Measurements from ENCODE around the gene TNRC6B.

The TNRC6B gene

GRCh38 chr22:40330615-40331014, 152.9 kb downstream of the TNRC6B start:
- no peak for DNase-seq

- DNase-seq, result no peak
Observed at GRCh38 chr22:40331706-40332105, 154.0 kb downstream of the TNRC6B start.

DNA sequence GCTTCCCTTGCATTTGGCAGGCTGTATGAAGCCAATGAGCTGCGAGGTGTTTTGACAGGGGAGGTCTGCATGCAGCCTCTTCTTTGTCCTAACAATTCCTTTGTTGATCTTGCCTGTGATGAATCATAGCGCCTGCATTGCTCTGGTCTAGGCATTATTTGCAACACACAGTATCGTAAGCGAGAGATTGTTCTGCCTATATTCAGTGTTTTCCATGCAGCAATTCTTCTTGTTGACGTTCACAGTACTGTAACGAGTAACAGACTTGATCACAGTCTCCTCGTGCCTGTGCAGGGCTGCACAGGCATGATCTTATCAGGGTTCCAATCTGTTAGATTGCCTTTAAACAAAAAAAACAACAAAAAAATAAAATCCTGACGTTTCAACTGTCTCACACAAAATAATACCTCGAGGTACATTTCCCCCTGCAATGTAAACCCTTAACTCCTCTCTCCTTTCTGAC, 154.6 kb downstream of the TNRC6B start:
- DNase-seq, result no peak

DNA sequence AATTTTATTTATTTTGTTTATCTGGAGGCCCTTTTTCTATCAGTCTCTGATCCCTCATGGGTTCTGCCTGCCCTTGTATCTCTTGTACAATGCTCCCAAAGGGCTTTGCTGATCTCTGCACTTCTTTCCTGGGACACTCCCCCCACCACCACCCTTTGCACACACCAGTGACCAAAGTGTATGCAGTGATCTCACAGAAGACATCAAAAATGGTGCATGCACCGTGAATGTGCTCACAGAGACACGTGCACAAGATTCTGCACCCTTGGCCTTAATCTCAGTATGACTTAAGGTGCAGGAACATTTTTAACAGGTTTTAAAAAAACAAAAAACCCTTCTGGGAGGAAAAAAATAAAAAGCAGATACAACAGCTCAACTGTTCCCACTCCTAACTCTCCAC, 156.3 kb downstream of the TNRC6B start:
- DNase-seq, result no peak

DNA sequence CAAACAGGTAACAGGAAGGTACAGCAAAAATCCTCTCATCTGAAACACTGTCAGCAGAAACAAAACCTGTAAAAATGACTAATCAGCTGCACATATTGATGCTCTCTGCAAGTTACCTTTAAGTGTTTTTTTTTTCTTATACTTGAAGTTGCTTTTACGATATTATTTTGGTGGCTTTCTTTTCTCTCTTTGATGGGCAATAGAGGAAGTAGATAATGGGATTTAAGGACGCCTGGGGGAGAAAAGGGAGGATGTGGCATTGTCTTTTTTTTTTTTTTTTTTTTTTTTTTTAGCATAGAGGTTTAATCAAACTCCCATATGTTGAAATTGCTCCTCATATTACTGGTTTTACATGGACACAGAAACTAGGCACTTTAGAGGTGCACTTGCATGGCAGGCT, 157.2 kb downstream of the TNRC6B start:
- peak; percentile 58 for DNase-seq

- DNase-seq, result peak; percentile 58
Observed at GRCh38 chr22:40335358-40335757, 157.6 kb downstream of the TNRC6B start.

DNA sequence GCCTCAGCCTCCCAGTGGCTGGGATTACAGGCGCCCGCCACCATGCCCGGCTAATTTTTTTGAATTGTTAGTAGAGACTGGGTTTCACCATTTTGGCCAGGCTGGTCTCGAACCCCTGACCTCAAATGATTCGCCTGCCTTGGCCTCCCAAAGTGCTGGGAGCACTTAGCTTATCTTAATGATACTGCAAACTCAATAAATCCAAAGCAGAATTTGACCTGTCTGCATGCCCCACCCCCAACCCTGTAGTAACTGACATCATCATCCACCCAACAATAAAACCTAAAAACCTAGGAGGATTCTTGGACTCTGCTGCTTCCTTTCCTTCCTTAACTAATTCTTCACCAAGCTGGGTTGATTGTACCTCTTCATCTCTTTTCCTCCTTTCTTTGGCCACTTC, 162.3 kb downstream of the TNRC6B start:
- DNase-seq, result no peak

DNA sequence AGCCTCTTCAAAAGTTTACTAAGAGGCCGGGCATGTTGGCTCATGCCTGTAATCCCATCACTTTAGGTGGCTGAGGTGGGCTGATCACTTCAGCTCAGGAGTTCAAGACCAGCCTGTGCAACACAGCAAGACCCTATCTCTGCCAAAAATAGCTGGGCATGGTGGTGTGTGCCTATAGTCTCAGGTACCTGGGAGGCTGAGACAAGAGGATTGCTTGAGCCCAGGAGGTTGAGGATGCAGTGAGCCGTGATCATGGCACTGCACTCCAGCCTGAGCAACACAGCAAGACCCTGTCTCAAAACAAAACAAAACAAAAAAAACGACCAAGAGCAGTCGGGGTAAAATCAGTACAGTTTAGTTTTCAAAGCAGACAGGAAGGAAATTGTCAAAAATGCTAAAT, 163.9 kb downstream of the TNRC6B start:
- no peak for DNase-seq

- no peak for DNase-seq
Observed at GRCh38 chr22:40342521-40342920, 164.8 kb downstream of the TNRC6B start.

- DNase-seq, result no peak
Observed at GRCh38 chr22:40345271-40345670, 167.5 kb downstream of the TNRC6B start.

- peak; percentile 85 for DNase-seq
Observed at GRCh38 chr22:40345815-40346184, 168.1 kb downstream of the TNRC6B start.

DNA sequence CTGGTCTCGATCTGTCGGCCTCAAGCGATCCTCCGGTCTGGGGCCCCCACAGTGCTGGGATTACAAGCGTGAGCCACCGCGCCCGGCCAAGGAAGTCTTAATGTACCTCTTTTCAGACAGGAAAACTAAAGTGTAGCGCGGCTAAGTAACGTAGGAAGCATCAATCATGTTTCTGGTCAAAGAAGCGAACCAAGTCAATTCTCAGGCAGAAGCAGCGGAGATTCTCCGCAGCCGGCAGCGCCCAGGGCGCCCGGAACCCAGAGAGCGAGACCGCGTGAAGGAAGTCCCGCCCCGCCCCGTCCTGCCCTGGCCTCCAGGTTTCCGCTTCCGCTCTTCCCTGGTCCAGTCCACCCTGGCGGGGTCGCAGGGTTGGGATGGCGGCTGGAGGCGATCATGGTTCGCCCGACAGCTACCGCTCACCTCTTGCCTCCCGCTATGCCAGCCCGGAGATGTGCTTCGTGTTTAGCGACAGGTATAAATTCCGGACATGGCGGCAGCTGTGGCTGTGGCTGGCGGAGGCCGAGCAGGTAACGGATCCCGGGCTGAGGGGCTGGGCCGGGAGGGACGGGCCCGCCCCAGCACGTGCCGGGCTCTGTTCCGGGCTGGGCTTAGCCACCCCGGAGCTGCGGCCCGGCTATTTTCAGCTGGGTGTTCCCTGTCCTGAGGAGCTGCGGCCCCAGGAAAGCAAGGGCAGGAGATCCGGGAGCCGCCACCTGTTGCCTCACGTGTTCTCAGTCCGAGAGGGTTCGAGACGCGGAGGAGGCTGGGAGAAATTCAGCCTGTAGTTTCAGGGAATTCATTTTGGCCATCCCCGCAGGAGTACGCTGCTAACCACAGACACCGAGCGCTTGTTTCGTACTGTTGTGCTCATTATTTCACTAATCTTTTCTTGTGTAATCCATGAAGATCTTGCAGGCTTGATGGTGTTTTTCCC, 168.7 kb downstream of the TNRC6B start, which contains the start of gene ADSL:
Gene ADSL, plus strand, starts transcription at position 316 of the 934 bp plus-strand sequence. Its CDS starts 59 bp downstream, at position 375.
- peak; percentile 90 for DNase-seq

- DNase-seq, result no peak
Observed at GRCh38 chr22:40347300-40347699, 169.6 kb downstream of the TNRC6B start.

DNA sequence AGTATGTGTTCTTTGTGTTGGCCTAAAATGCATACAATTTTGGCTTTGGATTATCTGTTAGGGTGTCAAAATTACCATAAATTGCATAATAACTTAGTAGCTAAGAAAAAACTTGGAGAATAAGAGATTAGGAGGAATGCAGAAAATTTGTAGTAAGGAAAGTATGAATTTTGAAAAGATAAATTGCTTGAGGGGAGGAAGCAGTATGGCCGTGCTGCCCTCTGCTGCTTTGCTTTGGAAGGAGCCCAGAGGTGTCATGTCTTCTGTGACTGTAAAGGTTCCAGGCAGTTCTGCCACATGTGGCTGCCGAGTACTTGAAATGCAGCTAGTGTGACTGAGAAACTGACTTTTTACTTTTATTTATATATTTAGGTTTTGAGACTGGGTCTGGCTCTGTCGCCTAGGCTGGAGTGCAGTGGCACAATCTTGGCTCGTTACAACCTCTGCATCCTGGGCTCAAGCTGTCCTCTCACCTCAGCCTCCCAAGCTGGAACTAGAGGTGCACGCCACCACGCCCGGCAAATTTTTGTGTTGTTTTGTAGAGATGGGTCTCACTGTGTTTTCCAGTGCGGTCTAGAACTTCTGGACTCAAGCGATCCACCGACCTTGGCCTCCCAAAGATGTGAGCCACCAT, 170.4 kb downstream of the TNRC6B start:
- DNase-seq, result peak; percentile 60

DNA sequence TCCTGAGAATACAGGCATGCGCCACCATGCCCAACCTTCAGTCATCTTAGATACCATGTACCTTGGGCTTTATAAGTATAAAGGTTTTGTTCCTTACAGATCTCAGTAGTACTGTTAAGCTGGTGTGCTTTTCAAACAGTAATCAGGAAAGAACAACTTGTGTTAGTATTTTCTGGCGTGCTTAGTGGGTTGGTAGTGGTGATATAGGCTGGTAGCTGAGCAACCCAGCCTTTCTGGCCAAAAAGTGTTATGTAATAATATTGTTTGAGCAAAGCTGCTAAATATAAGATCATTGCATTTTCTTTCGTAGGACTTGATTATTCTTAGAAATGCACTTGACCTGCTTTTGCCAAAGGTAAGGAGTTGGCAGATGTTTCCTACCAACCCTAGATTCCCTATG, 175.0 kb downstream of the TNRC6B start:
- DNase-seq, result no peak

DNA sequence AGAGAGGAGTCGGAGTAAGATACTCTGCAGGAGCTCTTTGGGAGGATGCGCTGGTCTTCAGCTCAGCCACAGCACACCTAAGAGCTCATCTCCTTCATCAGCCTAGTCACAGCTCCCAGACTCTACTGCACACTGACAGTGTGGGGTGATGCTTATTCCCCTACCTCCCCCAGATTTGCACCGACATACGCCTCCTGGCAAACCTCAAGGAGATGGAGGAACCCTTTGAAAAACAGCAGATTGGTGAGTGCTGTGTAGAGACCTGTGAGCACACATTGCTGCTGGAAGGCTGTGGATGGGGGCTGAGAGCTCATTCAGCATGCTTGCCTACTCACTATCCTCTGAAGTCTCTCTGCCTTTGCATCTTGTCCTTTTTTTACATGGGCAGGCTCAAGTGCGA, 183.4 kb downstream of the TNRC6B start:
- DNase-seq, result no peak

- no peak for DNase-seq
Observed at GRCh38 chr22:40363059-40363458, 185.3 kb downstream of the TNRC6B start.

DNA sequence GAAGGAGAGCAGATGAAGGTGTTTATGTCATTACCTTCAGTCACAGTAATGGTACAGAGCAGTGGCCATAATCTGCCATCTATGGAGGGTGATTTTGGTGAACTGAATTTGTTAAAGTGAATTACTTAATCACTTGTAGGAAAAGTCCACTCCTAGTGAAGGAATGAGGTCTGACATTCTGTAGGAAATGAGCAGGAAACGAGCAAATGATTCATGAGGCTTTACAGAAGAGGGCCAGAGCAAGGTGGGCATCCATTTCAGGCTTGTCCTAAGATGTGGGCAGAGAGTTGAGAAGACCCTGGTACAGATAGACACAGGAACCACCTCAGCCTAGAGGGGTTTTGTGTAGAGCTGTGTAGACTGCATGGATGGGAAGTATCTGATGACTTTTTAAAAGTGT, 186.7 kb downstream of the TNRC6B start:
- DNase-seq, result no peak

DNA sequence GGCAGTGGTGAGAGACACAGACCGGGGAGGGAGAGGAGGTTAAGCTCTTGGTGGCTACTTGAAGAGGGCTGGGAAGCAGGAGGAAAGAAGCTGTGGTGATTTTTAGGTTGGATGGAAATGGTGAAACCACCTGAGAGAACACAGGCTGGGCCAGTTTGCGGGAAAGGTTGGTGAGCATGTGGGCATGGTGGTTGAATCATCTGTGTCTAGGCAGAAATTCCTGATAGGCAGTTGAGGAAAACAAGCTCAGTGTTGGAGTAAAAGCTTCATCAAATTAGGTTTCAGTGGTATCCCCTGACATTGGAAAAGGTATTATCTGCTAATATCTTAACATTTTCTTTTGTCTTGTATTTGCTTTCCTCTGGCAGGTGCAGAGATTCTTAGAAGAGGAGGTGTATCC, 188.3 kb downstream of the TNRC6B start:
- DNase-seq, result no peak

DNA sequence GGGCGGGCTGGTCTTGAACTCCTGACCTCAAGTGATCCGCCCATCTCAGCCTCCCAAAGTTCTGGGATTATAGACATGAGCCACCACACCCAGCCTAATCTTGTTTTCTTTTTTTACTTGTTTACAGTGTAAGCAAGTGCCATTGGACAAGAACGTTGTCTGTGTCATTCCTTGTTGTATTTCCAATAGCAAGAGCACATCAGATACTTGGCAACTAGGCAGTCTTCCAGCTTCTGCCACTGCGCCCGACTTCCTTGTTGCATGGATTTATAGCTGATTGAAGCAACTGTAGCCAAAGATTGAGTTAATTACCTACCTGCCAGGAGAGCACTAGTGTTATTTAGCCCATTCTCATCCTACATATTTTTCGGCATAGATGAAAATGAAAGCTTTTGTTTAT, 189.6 kb downstream of the TNRC6B start:
- no peak for DNase-seq

DNA sequence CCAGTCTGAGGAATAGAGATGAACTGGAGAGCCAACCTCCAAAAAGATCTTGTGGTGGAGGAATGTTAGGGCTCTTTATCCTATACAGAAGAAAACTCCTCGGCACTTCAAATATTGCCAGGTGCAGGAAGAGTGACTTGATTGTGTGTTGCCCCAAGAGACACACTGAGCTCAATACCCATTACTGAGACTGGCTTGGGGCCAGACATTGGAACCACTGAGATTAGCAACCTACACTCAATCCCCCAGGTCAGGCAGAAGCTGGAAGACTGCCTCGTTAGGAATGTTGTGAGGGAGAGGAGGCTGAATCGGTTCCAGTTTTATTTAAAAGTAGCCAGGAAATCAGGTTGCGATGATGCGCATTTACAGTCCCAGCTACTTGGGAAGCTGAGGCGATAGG, 190.3 kb downstream of the TNRC6B start:
- DNase-seq, result peak; percentile 39

DNA sequence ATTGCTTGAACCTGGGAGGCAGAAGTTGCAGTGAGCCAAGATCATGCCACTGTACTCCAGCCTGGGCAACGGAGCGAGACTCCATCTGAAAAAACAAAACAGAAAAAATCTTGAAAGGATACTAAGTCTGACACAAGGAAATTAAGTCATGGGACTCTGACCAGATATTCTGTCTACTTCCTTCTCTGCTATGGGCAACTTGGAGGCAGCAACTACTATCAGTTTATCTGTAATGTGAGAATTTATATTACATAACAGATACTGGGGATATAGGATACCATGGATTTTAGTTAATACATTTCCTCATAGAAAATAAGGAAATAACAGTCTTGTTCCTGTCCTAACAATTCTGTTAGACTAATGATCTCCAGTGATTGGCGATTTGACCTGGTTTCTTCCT, 191.1 kb downstream of the TNRC6B start:
- DNase-seq, result no peak

- DNase-seq, result no peak
Observed at GRCh38 chr22:40374567-40374966, 196.8 kb downstream of the TNRC6B start.

DNA sequence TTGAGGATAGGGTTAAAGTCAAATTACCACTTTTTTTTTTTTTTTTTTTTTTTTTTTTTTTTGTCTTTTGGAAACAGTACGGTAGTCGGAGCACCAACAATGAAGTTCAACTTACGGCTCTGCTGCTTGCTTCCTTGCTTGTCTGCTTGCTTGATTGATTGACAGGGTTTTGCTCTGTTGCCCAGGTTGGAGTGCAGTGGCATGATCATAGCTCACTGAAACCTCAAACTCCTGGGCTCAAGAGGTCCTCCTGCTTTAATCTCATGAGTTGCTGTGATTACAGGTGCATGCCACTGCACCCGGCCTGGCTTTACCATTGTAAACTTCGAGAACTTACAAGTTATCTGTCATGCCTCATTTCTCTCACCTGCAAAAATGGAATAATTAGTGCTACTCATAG, 198.4 kb downstream of the TNRC6B start:
- DNase-seq, result no peak

All from NCI-H2171 treated with DMSO at 0.1 percent for 48 hours (cell line).